SK-N-SH treated with all-trans-retinoic acid at 6 μM for 48 hours (cell line): ENCODE data around the gene CKLF.

Source experiments
- ATAC-seq: fragments of 200-7000 bp; cut with Tn5 transposase; 3 replicates; pipeline ENCODE4 v1.9.1; 2020; ENCODE audit warnings: mild to moderate bottlenecking, moderate library complexity
- ARNTL ChIP-seq: fragments of 450-650 bp; formaldehyde crosslinking; IDR thresholded peaks from 2 replicates; pipeline ENCODE4 v1.5.0; 2020; ENCODE audit warnings: low read depth, mild to moderate bottlenecking, moderate library complexity, borderline replicate concordance
- BACH2 ChIP-seq: fragments of 250-450 bp; sonication (Bioruptor Pico); IDR thresholded peaks from 2 replicates; pipeline ENCODE4 v1.9.0; 2021; ENCODE audit warnings: mild to moderate bottlenecking, borderline replicate concordance
- CSDC2 ChIP-seq: fragments of 250-450 bp; sonication (Bioruptor Pico); IDR thresholded peaks from 2 replicates; pipeline ENCODE4 v1.5.0; 2020; ENCODE audit warnings: mild to moderate bottlenecking, moderate library complexity
- ESRRG ChIP-seq: fragments of 250-450 bp; sonication (Bioruptor Pico); IDR thresholded peaks from 2 replicates; pipeline ENCODE4 v1.6.1; 2021; ENCODE audit warnings: mild to moderate bottlenecking
- GLIS3 ChIP-seq: fragments of 250-450 bp; sonication (Bioruptor Pico); IDR thresholded peaks from 2 replicates; pipeline ENCODE4 v1.5.0; 2020; ENCODE audit warnings: mild to moderate bottlenecking, moderate library complexity
- OSR1 ChIP-seq: fragments of 250-450 bp; sonication (Bioruptor Pico); IDR thresholded peaks from 2 replicates; pipeline ENCODE4 v1.8.0; 2022; ENCODE audit warnings: moderate library complexity, mild to moderate bottlenecking, inconsistent platforms
- PPARA ChIP-seq: fragments of 250-450 bp; sonication (Bioruptor Pico); IDR thresholded peaks from 2 replicates; pipeline ENCODE4 v1.5.0; 2020; ENCODE audit warnings: mild to moderate bottlenecking, borderline replicate concordance
- RARB ChIP-seq: fragments of 250-450 bp; sonication (Bioruptor Pico); IDR thresholded peaks from 2 replicates; pipeline ENCODE4 v1.8.0; 2021; ENCODE audit warnings: mild to moderate bottlenecking, moderate library complexity
- SNAI2 ChIP-seq: fragments of 250-450 bp; sonication (Bioruptor Pico); IDR thresholded peaks from 2 replicates; pipeline ENCODE4 v1.5.0; 2020; ENCODE audit warnings: mild to moderate bottlenecking, moderate library complexity
- TCF4 ChIP-seq: fragments of 250-450 bp; sonication (Bioruptor Pico); IDR thresholded peaks from 2 replicates; pipeline ENCODE4 v1.8.0; 2021; ENCODE audit warnings: mild to moderate bottlenecking, moderate library complexity, borderline replicate concordance
- TOX ChIP-seq: fragments of 250-450 bp; sonication (Bioruptor Pico); IDR thresholded peaks from 2 replicates; pipeline ENCODE4 v1.8.0; 2021; ENCODE audit warnings: mild to moderate bottlenecking, moderate library complexity, borderline replicate concordance
- ZC3H10 ChIP-seq: fragments of 250-450 bp; sonication (Bioruptor Pico); IDR thresholded peaks from 2 replicates; pipeline ENCODE4 v1.5.1; 2021; ENCODE audit warnings: mild to moderate bottlenecking, moderate library complexity
- ZFP3 ChIP-seq: fragments of 250-450 bp; sonication (Bioruptor Pico); IDR thresholded peaks from 2 replicates; pipeline ENCODE4 v1.5.0; 2020; ENCODE audit warnings: mild to moderate bottlenecking, moderate library complexity
- ZFP30 ChIP-seq: fragments of 450-650 bp; formaldehyde crosslinking; IDR thresholded peaks from 2 replicates; pipeline ENCODE4 v1.5.0; 2022; ENCODE audit warnings: mild to moderate bottlenecking, moderate library complexity
- ZNF565 ChIP-seq: fragments of 450-650 bp; formaldehyde crosslinking; conservative IDR thresholded peaks from 2 replicates; pipeline ENCODE4 v1.5.0; 2020; ENCODE audit warnings: low read depth, mild to moderate bottlenecking, moderate library complexity
- ZNF70 ChIP-seq: fragments of 450-650 bp; formaldehyde crosslinking; IDR thresholded peaks from 2 replicates; pipeline ENCODE4 v1.5.0; 2020; ENCODE audit warnings: mild to moderate bottlenecking, moderate library complexity
- ZNF8 ChIP-seq: fragments of 450-650 bp; formaldehyde crosslinking; IDR thresholded peaks from 2 replicates; pipeline ENCODE4 v1.5.0; 2020; ENCODE audit warnings: mild to moderate bottlenecking, moderate library complexity
- TF ChIP-seq, protein P1 (sequence below): fragments of 250-450 bp; sonication (Bioruptor Pico); IDR thresholded peaks from 2 replicates; pipeline ENCODE4 v1.5.1; 2021; ENCODE audit warnings: mild to moderate bottlenecking, moderate library complexity
- TF ChIP-seq, protein P2 (sequence below): fragments of 250-450 bp; sonication (Bioruptor Pico); IDR thresholded peaks from 2 replicates; pipeline ENCODE4 v1.8.0; 2021; ENCODE audit warnings: low read depth, mild to moderate bottlenecking, moderate library complexity, borderline replicate concordance
- TF ChIP-seq, protein P3 (sequence below): fragments of 250-450 bp; sonication (Bioruptor Pico); IDR thresholded peaks from 2 replicates; pipeline ENCODE4 v1.8.0; 2020; ENCODE audit warnings: mild to moderate bottlenecking, moderate library complexity, borderline replicate concordance
- TF ChIP-seq, protein P4 (sequence below): fragments of 250-450 bp; sonication (Bioruptor Pico); IDR thresholded peaks from 2 replicates; pipeline ENCODE4 v1.5.0; 2020; ENCODE audit warnings: mild to moderate bottlenecking, moderate library complexity
- TF ChIP-seq, protein P5 (sequence below): fragments of 250-450 bp; sonication (Bioruptor Pico); IDR thresholded peaks from 2 replicates; pipeline ENCODE4 v1.5.1; 2020; ENCODE audit warnings: low read depth, mild to moderate bottlenecking, moderate library complexity

The CKLF gene

DNA sequence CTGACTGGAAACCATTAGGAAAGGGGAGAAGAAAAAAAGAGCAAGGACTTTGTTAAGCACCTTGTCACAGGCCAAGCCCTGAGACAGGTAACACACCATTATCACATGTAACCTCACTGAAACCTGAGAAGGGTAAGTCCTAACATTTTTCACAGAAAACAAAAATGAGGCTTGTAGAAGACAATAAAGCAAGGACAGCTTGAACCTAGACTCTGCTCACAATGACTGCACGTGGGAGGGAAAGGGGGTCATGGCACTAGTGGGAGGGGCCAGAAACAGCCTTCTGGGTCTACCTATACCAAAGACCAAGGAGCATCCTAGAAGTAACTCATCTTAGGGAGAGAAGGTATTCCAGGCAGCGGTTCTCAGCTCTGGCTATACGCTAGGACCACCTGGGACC lies 10.0 kb upstream of the CKLF start:
- no peak for ATAC-seq
- TF ChIP-seq PPARA (no peak), CSDC2 (no peak), TOX (no peak), BACH2 (CRISPR knock-in tag) (no peak), ZFP30 (CRISPR knock-in tag) (no peak), TCF4 (CRISPR knock-in tag) (no peak), GLIS3 (CRISPR knock-in tag) (no peak), SNAI2 (CRISPR knock-in tag) (no peak), ZNF8 (no peak)
- TF ChIP-seq, protein P1, sequence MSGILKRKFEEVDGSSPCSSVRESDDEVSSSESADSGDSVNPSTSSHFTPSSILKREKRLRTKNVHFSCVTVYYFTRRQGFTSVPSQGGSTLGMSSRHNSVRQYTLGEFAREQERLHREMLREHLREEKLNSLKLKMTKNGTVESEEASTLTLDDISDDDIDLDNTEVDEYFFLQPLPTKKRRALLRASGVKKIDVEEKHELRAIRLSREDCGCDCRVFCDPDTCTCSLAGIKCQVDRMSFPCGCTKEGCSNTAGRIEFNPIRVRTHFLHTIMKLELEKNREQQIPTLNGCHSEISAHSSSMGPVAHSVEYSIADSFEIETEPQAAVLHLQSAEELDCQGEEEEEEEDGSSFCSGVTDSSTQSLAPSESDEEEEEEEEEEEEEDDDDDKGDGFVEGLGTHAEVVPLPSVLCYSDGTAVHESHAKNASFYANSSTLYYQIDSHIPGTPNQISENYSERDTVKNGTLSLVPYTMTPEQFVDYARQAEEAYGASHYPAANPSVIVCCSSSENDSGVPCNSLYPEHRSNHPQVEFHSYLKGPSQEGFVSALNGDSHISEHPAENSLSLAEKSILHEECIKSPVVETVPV (CRISPR knock-in tag), result no peak
- TF ChIP-seq, all 23 proteins: peak for 0

DNA sequence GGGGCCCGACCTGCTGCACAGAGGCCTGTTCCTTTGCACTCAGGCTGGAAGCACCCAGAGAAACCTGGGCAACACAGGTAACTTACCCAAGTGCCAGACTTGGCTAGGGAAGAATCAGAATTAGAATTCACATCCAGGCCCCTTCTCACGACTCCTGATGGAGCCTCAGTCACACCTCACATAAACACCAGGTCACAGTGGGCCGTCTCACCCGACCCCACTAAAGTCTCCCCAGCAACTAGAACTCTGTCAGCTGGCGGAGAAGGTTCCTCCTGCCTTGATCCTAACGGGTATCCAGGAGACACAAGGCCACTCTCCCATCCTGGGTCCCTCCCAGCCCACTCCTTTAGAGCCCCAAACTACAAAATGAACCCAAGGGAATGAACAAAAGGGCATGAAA lies 8.8 kb upstream of the CKLF start:
- TF ChIP-seq, protein P2, sequence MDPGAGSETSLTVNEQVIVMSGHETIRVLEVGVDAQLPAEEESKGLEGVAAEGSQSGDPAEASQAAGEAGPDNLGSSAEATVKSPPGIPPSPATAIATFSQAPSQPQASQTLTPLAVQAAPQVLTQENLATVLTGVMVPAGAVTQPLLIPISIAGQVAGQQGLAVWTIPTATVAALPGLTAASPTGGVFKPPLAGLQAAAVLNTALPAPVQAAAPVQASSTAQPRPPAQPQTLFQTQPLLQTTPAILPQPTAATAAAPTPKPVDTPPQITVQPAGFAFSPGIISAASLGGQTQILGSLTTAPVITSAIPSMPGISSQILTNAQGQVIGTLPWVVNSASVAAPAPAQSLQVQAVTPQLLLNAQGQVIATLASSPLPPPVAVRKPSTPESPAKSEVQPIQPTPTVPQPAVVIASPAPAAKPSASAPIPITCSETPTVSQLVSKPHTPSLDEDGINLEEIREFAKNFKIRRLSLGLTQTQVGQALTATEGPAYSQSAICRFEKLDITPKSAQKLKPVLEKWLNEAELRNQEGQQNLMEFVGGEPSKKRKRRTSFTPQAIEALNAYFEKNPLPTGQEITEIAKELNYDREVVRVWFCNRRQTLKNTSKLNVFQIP, result no peak
- TF ChIP-seq, protein P3, sequence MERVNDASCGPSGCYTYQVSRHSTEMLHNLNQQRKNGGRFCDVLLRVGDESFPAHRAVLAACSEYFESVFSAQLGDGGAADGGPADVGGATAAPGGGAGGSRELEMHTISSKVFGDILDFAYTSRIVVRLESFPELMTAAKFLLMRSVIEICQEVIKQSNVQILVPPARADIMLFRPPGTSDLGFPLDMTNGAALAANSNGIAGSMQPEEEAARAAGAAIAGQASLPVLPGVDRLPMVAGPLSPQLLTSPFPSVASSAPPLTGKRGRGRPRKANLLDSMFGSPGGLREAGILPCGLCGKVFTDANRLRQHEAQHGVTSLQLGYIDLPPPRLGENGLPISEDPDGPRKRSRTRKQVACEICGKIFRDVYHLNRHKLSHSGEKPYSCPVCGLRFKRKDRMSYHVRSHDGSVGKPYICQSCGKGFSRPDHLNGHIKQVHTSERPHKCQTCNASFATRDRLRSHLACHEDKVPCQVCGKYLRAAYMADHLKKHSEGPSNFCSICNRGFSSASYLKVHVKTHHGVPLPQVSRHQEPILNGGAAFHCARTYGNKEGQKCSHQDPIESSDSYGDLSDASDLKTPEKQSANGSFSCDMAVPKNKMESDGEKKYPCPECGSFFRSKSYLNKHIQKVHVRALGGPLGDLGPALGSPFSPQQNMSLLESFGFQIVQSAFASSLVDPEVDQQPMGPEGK (CRISPR knock-in tag), result no peak
- TF ChIP-seq, protein P4, sequence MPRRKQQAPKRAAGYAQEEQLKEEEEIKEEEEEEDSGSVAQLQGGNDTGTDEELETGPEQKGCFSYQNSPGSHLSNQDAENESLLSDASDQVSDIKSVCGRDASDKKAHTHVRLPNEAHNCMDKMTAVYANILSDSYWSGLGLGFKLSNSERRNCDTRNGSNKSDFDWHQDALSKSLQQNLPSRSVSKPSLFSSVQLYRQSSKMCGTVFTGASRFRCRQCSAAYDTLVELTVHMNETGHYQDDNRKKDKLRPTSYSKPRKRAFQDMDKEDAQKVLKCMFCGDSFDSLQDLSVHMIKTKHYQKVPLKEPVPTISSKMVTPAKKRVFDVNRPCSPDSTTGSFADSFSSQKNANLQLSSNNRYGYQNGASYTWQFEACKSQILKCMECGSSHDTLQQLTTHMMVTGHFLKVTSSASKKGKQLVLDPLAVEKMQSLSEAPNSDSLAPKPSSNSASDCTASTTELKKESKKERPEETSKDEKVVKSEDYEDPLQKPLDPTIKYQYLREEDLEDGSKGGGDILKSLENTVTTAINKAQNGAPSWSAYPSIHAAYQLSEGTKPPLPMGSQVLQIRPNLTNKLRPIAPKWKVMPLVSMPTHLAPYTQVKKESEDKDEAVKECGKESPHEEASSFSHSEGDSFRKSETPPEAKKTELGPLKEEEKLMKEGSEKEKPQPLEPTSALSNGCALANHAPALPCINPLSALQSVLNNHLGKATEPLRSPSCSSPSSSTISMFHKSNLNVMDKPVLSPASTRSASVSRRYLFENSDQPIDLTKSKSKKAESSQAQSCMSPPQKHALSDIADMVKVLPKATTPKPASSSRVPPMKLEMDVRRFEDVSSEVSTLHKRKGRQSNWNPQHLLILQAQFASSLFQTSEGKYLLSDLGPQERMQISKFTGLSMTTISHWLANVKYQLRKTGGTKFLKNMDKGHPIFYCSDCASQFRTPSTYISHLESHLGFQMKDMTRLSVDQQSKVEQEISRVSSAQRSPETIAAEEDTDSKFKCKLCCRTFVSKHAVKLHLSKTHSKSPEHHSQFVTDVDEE (CRISPR knock-in tag), result no peak
- TF ChIP-seq ZFP3 (CRISPR knock-in tag), result no peak
- TF ChIP-seq RARB (CRISPR knock-in tag), result no peak
- TF ChIP-seq ZNF565, result no peak
- TF ChIP-seq ARNTL (CRISPR knock-in tag), result no peak
- no peak for TF ChIP-seq TOX
- no peak for TF ChIP-seq ZNF70 (CRISPR knock-in tag)
- no peak for TF ChIP-seq SNAI2 (CRISPR knock-in tag)
- TF ChIP-seq ESRRG, result no peak
- TF ChIP-seq PPARA, result no peak
- TF ChIP-seq GLIS3 (CRISPR knock-in tag), result no peak
- no peak for TF ChIP-seq CSDC2
- TF ChIP-seq, protein P1 (CRISPR knock-in tag), result no peak
- TF ChIP-seq TCF4 (CRISPR knock-in tag), result no peak
- TF ChIP-seq, protein P5, sequence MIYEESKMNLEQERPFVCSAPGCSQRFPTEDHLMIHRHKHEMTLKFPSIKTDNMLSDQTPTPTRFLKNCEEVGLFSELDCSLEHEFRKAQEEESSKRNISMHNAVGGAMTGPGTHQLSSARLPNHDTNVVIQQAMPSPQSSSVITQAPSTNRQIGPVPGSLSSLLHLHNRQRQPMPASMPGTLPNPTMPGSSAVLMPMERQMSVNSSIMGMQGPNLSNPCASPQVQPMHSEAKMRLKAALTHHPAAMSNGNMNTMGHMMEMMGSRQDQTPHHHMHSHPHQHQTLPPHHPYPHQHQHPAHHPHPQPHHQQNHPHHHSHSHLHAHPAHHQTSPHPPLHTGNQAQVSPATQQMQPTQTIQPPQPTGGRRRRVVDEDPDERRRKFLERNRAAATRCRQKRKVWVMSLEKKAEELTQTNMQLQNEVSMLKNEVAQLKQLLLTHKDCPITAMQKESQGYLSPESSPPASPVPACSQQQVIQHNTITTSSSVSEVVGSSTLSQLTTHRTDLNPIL (CRISPR knock-in tag), result no peak
- TF ChIP-seq ZC3H10 (CRISPR knock-in tag), result no peak
- TF ChIP-seq ZFP30 (CRISPR knock-in tag), result no peak
- TF ChIP-seq OSR1, result no peak
- no peak for ATAC-seq
